MCF 10A (cell line): ENCODE data around the gene OR8H3. TPM values are rescaled to one million over a fixed set of nuclear protein-coding genes. Genes with fewer than 3 reads are reported as not detected.
"Not testable (repeated sequence)": the region's sequence is repeated elsewhere in the genome, so short reads cannot be mapped to it uniquely, and the experiment has no call there.

Experiments used
- BruUV-seq: library from RNA; stranded (reverse); fragments of 400-500 nt; replicated peaks from 2 replicates; lab custom pipeline; 2021; lab: Mats Ljungman, UMichigan
- CTCF ChIA-PET: fragments of 300-600 bp; sonication (Branson Sonifier 250); formaldehyde crosslinking; extraction: SDS; loops from one replicate; lab custom pipeline; 2021; ENCODE audit warnings: antibody characterized with exemption, inconsistent platforms; lab: Yijun Ruan, JAX
- POLR2A ChIA-PET: fragments of 300-600, 350-650 bp; sonication (Branson Sonifier 250); formaldehyde crosslinking; extraction: SDS; loops from one replicate; lab custom pipeline; 2020; ENCODE audit warnings: antibody characterized with exemption, inconsistent platforms; lab: Yijun Ruan, JAX
- DNase-seq: peaks from one replicate; pipeline ENCODE4 v3.0.0-alpha.2; 2018; ENCODE audit not compliant: unreplicated experiment
- H3K27ac Mint-ChIP-seq: one replicate; pipeline ENCODE4 v1.8.0; 2022; ENCODE audit warnings: mild to moderate bottlenecking, low read depth, mixed read lengths; ENCODE audit not compliant: unreplicated experiment
- H3K27me3 Mint-ChIP-seq: one replicate; pipeline ENCODE4 v1.8.0; 2022; ENCODE audit warnings: mixed read lengths; ENCODE audit not compliant: insufficient read depth, unreplicated experiment
- H3K36me3 Mint-ChIP-seq: one replicate; pipeline ENCODE4 v1.8.0; 2022; ENCODE audit warnings: mild to moderate bottlenecking, moderate library complexity, mixed read lengths; ENCODE audit not compliant: insufficient read depth, unreplicated experiment
- H3K4me1 Mint-ChIP-seq: one replicate; pipeline ENCODE4 v1.8.0; 2022; ENCODE audit warnings: mixed read lengths; ENCODE audit not compliant: insufficient read depth, unreplicated experiment
- H3K4me3 Mint-ChIP-seq: one replicate; pipeline ENCODE4 v1.8.0; 2022; ENCODE audit warnings: mild to moderate bottlenecking, moderate library complexity, mixed read lengths; ENCODE audit not compliant: unreplicated experiment
- H3K9me3 Mint-ChIP-seq: one replicate; pipeline ENCODE4 v1.8.0; 2022; ENCODE audit warnings: mixed read lengths; ENCODE audit not compliant: unreplicated experiment
- intact Hi-C: fragments of 100-400 bp; cut with micrococcal nuclease; formaldehyde crosslinking; loops from 2 replicates; pipeline ENCODE4 v1.14.1; 2022
- total RNA-seq: library from RNA; stranded (reverse); gene quantifications from 2 replicates; pipeline ENCODE4 v1.2.3, GENCODE V29; 2022
- TF ChIP-seq, protein P1 (sequence below): fragments of 200-600 bp; IDR thresholded peaks from one replicate; pipeline ENCODE4 v1.8.0; 2022; ENCODE audit warnings: antibody characterized with exemption, mild to moderate bottlenecking; ENCODE audit not compliant: unreplicated experiment

Gene OR8H3
- total RNA-seq, 1 experiment from 2014 or later: not detected

GRCh38 chr11:56140151-56140661 lies 18.0 kb downstream of the OR8H3 start, which contains the start of gene OR8J3:
TSS of gene OR8J3 (minus strand) at chr11:56140201. CDS start at chr11:56137718, 2,483 bp downstream.
- Mint-ChIP-seq H3K27ac (no peak within 1 kb of the TSS), H3K9me3 (peaks cover 9% of the 10 kb centered on the region), H3K36me3 (no peaks in the 10 kb centered on the region), H3K4me3 (no peak within 1 kb of the TSS), H3K4me1 (no peaks in the 10 kb centered on the region), H3K27me3 (no peaks in the 10 kb centered on the region)
- no peak for DNase-seq
- TF ChIP-seq, protein P1, sequence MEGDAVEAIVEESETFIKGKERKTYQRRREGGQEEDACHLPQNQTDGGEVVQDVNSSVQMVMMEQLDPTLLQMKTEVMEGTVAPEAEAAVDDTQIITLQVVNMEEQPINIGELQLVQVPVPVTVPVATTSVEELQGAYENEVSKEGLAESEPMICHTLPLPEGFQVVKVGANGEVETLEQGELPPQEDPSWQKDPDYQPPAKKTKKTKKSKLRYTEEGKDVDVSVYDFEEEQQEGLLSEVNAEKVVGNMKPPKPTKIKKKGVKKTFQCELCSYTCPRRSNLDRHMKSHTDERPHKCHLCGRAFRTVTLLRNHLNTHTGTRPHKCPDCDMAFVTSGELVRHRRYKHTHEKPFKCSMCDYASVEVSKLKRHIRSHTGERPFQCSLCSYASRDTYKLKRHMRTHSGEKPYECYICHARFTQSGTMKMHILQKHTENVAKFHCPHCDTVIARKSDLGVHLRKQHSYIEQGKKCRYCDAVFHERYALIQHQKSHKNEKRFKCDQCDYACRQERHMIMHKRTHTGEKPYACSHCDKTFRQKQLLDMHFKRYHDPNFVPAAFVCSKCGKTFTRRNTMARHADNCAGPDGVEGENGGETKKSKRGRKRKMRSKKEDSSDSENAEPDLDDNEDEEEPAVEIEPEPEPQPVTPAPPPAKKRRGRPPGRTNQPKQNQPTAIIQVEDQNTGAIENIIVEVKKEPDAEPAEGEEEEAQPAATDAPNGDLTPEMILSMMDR: no peak
- intact Hi-C loops: no loop called here
- BruUV-seq: no TSS peak
- ChIA-PET CTCF (no interaction called here), POLR2A (no interaction called here)

- intact Hi-C loops, DNase-seq, H3K4me1 Mint-ChIP-seq, H3K36me3 Mint-ChIP-seq, CTCF ChIA-PET, BruUV-seq, H3K27ac Mint-ChIP-seq, H3K4me3 Mint-ChIP-seq, POLR2A ChIA-PET, H3K27me3 Mint-ChIP-seq: not testable (repeated sequence)
- peaks cover 16% of the 10 kb centered on the region for H3K9me3 Mint-ChIP-seq
These were observed 21.5 kb downstream of the OR8H3 start for GRCh38 chr11:56143681-56144080.

DNA sequence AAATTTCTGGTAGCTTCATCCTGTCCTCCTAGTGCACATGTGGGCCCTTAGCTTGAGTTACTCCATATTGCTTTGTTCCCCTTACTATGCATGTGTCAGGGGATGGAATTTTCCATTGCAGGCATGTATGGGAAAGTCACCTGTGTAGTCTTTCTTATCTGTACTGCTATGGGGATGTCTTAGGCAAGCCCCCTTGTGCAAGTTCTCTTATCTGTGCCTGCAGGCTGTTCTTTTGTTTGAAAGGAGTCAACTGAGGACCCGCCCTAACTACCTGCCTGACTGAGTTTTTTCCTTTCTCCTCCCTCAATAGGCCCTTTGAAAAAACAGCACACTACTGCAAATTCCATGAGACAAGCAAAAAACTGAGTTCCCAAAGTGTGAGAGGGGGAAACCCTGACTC lies 29.2 kb downstream of the OR8H3 start:
- H3K27me3 Mint-ChIP-seq: no peaks in the 10 kb centered on the region
- no peak overlapping the region for H3K4me3 Mint-ChIP-seq
- H3K36me3 Mint-ChIP-seq: no peaks in the 10 kb centered on the region
- TF ChIP-seq, protein P1: no peak
- no peak overlapping the region for H3K27ac Mint-ChIP-seq
- intact Hi-C loops: no loop called here
- H3K9me3 Mint-ChIP-seq: peaks cover 43% of the 10 kb centered on the region
- H3K4me1 Mint-ChIP-seq: no peaks in the 10 kb centered on the region
- POLR2A ChIA-PET: no interaction called here
- BruUV-seq: no TSS peak
- CTCF ChIA-PET: no interaction called here
- DNase-seq: no peak

DNA sequence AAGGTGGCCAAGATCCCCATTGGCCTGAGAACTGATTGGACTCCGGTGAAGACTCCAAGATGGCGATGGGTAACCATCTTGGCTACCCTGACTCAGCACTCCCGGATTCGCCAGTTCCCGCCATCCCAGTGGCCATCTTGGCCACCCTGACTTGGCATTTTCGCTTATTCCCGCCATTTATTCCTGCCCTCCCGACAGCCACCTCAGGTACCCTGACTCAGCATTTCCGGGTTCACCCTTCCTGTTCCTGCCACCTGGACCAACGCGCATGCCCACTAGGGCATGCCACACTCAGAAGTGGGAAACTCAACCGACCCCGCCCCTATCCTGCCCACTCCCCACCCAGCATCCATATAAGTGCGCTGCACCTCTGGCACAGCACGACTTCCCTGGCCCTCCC lies 30.2 kb downstream of the OR8H3 start:
- Mint-ChIP-seq H3K4me3 (no peak overlapping the region), H3K9me3 (peaks cover 48% of the 10 kb centered on the region), H3K36me3 (no peaks in the 10 kb centered on the region), H3K4me1 (no peaks in the 10 kb centered on the region), H3K27ac (no peak overlapping the region), H3K27me3 (no peaks in the 10 kb centered on the region)
- CTCF ChIA-PET: no interaction called here
- TF ChIP-seq, protein P1: no peak
- intact Hi-C loops: no loop called here
- BruUV-seq: no TSS peak
- DNase-seq: no peak
- POLR2A ChIA-PET: interaction anchor here (0.6 kb wide), 1 partner anchor 430 kb away, joined by 3 read pairs; no protein-coding TSS in a partner anchor
